HG02981 (cell line): ENCODE results near the gene LRRIQ1.
"Not testable (repeated sequence)": the region's sequence is repeated elsewhere in the genome, so short reads cannot be mapped to it uniquely, and the experiment has no call there.

Source experiments
- ATAC-seq: cut with Tn5 transposase; IDR thresholded peaks from one replicate; pipeline ENCODE4 v1.9.1; 2021; ENCODE audit warnings: mild to moderate bottlenecking, moderate library complexity; ENCODE audit not compliant: unreplicated experiment

Gene LRRIQ1

GRCh38 chr12:85188619-85189018, 152.5 kb downstream of the LRRIQ1 start:
- ATAC-seq = no peak

GRCh38 chr12:85190728-85191127, 154.6 kb downstream of the LRRIQ1 start:
- ATAC-seq = no peak

GRCh38 chr12:85203809-85204208, 167.7 kb downstream of the LRRIQ1 start:
- not testable (repeated sequence) for ATAC-seq

- ATAC-seq = no peak
Observed at GRCh38 chr12:85206543-85206942, 170.4 kb downstream of the LRRIQ1 start.

GRCh38 chr12:85224339-85224738, 188.2 kb downstream of the LRRIQ1 start:
- ATAC-seq = not testable (repeated sequence)

GRCh38 chr12:85225501-85225900, 189.3 kb downstream of the LRRIQ1 start:
- ATAC-seq = no peak

- ATAC-seq = no peak
Observed at GRCh38 chr12:85237327-85237726, 201.2 kb downstream of the LRRIQ1 start.

GRCh38 chr12:85244561-85244960, 208.4 kb downstream of the LRRIQ1 start:
- ATAC-seq = no peak

- no peak for ATAC-seq
Observed at GRCh38 chr12:85253853-85254252, 217.7 kb downstream of the LRRIQ1 start.

- ATAC-seq = no peak
Observed at GRCh38 chr12:85257671-85258070, 221.5 kb downstream of the LRRIQ1 start.

- no peak for ATAC-seq
Observed at GRCh38 chr12:85260447-85260846, 224.3 kb downstream of the LRRIQ1 start.

- no peak for ATAC-seq
Observed at GRCh38 chr12:85260896-85261295, 224.7 kb downstream of the LRRIQ1 start.

- no peak for ATAC-seq
Observed at GRCh38 chr12:85266356-85266755, 230.2 kb downstream of the LRRIQ1 start.

- peak; percentile 69 for ATAC-seq
Observed at GRCh38 chr12:85273381-85274314, 237.5 kb downstream of the LRRIQ1 start.

- ATAC-seq = no peak
Observed at GRCh38 chr12:85274315-85274651, 238.1 kb downstream of the LRRIQ1 start.

- ATAC-seq = no peak
Observed at GRCh38 chr12:85275374-85275773, 239.2 kb downstream of the LRRIQ1 start.

- ATAC-seq = no peak
Observed at GRCh38 chr12:85277191-85277590, 241.0 kb downstream of the LRRIQ1 start.

GRCh38 chr12:85277900-85278597, 241.9 kb downstream of the LRRIQ1 start:
- ATAC-seq = no peak

- ATAC-seq = no peak
Observed at GRCh38 chr12:85278598-85279448, 242.7 kb downstream of the LRRIQ1 start.

GRCh38 chr12:85279449-85280164, 243.5 kb downstream of the LRRIQ1 start:
- no peak for ATAC-seq
